H9 (cell line): Measurements from ENCODE around the gene TMEFF2. TPM values are rescaled to one million over a fixed set of nuclear protein-coding genes. Genes with fewer than 3 reads are reported as not detected.

Experiments used
- DNase-seq: peaks from one replicate; pipeline ENCODE4 v3.0.0-alpha.2; 2017
- H2AFZ ChIP-seq: one replicate; pipeline ENCODE4 v1.6.1; 2013; ENCODE audit warnings: mild to moderate bottlenecking, low read length, control low read depth, moderate library complexity
- H2AK5ac ChIP-seq: 2 replicates; pipeline ENCODE4 v1.6.1; 2013; ENCODE audit warnings: low read length, control low read depth, mixed read lengths; ENCODE audit not compliant: insufficient read length
- H2BK120ac ChIP-seq: one replicate; pipeline ENCODE4 v1.6.1; 2013; ENCODE audit warnings: low read depth, mild to moderate bottlenecking, low read length, control low read depth, inconsistent platforms; ENCODE audit not compliant: poor library complexity, severe bottlenecking
- H2BK12ac ChIP-seq: 2 replicates; pipeline ENCODE4 v1.6.1; 2013; ENCODE audit warnings: low read length, control low read depth, mixed read lengths, low read depth; ENCODE audit not compliant: insufficient read length
- H2BK15ac ChIP-seq: 2 replicates; pipeline ENCODE4 v1.6.1; 2013; ENCODE audit warnings: low read depth, low read length, control low read depth
- H2BK20ac ChIP-seq: one replicate; pipeline ENCODE4 v1.6.1; 2013; ENCODE audit warnings: low read depth, mild to moderate bottlenecking, low read length, control low read depth, inconsistent platforms; ENCODE audit not compliant: poor library complexity, severe bottlenecking
- H2BK5ac ChIP-seq: 2 replicates; pipeline ENCODE4 v1.6.1; 2013; ENCODE audit warnings: low read length, control low read depth, mixed read lengths; ENCODE audit not compliant: insufficient read length
- H3K14ac ChIP-seq: 2 replicates; pipeline ENCODE4 v1.6.1; 2013; ENCODE audit warnings: low read length, control low read depth; ENCODE audit not compliant: insufficient read depth
- H3K18ac ChIP-seq: 2 replicates; pipeline ENCODE4 v1.6.1; 2013; ENCODE audit warnings: low read depth, mild to moderate bottlenecking, mixed read lengths, low read length, control low read depth; ENCODE audit not compliant: insufficient read length
- H3K23ac ChIP-seq: 2 replicates; pipeline ENCODE4 v1.6.1; 2013; ENCODE audit warnings: low read length, control low read depth, mixed read lengths, low read depth; ENCODE audit not compliant: insufficient read length
- H3K23me2 ChIP-seq: 2 replicates; pipeline ENCODE4 v1.6.1; 2013; ENCODE audit warnings: low read depth, mild to moderate bottlenecking, mixed read lengths, low read length, control low read depth; ENCODE audit not compliant: insufficient read length, poor library complexity, severe bottlenecking
- H3K27ac ChIP-seq: 2 replicates; pipeline ENCODE4 v1.5.1; 2013; ENCODE audit warnings: low read length, control low read depth, mixed read lengths, low read depth; ENCODE audit not compliant: insufficient read length
- H3K27me3 ChIP-seq: 2 replicates; pipeline ENCODE4 v1.6.1; 2013; ENCODE audit warnings: low read length, control low read depth, inconsistent platforms; ENCODE audit not compliant: insufficient read depth
- H3K4ac ChIP-seq: 2 replicates; pipeline ENCODE4 v1.6.1; 2013; ENCODE audit warnings: low read depth, mild to moderate bottlenecking, control low read depth, inconsistent platforms, low read length, moderate library complexity
- H3K4me1 ChIP-seq: 2 replicates; pipeline ENCODE4 v1.6.1; 2013; ENCODE audit warnings: low read length, control low read depth, inconsistent platforms; ENCODE audit not compliant: insufficient read depth
- H3K4me2 ChIP-seq: 2 replicates; pipeline ENCODE4 v1.6.1; 2013; ENCODE audit warnings: low read length, control low read depth, mixed read lengths; ENCODE audit not compliant: insufficient read length, insufficient read depth
- H3K56ac ChIP-seq: 2 replicates; pipeline ENCODE4 v1.6.1; 2013; ENCODE audit warnings: low read depth, mild to moderate bottlenecking, mixed read lengths, low read length, control low read depth; ENCODE audit not compliant: insufficient read length
- H3K79me1 ChIP-seq: 2 replicates; pipeline ENCODE4 v1.6.1; 2013; ENCODE audit warnings: low read depth, mild to moderate bottlenecking, moderate library complexity, low read length, control low read depth, inconsistent platforms; ENCODE audit not compliant: insufficient read depth, poor library complexity, severe bottlenecking
- H3K79me2 ChIP-seq: 2 replicates; pipeline ENCODE4 v1.6.1; 2013; ENCODE audit warnings: low read length, control low read depth, inconsistent platforms; ENCODE audit not compliant: insufficient read depth
- H3K9ac ChIP-seq: 2 replicates; pipeline ENCODE4 v1.6.1; 2013; ENCODE audit warnings: low read length, control low read depth, mixed read lengths; ENCODE audit not compliant: insufficient read length; ENCODE audit errors: extremely low read depth
- H3K9me3 ChIP-seq: one replicate; pipeline ENCODE4 v1.6.1; 2013; ENCODE audit warnings: low read depth, low read length, inconsistent platforms; ENCODE audit not compliant: control insufficient read depth
- H3T11ph ChIP-seq: one replicate; pipeline ENCODE4 v1.6.1; 2013; ENCODE audit warnings: mild to moderate bottlenecking, low read length, control low read depth, inconsistent platforms
- H4K20me1 ChIP-seq: one replicate; pipeline ENCODE4 v1.6.1; 2013; ENCODE audit not compliant: control insufficient read depth, insufficient read length, insufficient read depth
- H4K5ac ChIP-seq: 2 replicates; pipeline ENCODE4 v1.6.1; 2013; ENCODE audit warnings: low read depth, mild to moderate bottlenecking, mixed read lengths, low read length, control low read depth; ENCODE audit not compliant: insufficient read length
- H4K8ac ChIP-seq: replicated peaks from 2 replicates; pipeline ENCODE4 v1.6.1; 2013; ENCODE audit warnings: low read length, control low read depth, mixed read lengths, low read depth; ENCODE audit not compliant: insufficient read length
- H4K91ac ChIP-seq: 2 replicates; pipeline ENCODE4 v1.6.1; 2013; ENCODE audit warnings: low read depth, mild to moderate bottlenecking, moderate library complexity, mixed read lengths, low read length, control low read depth; ENCODE audit not compliant: insufficient read length
- H3K27ac Mint-ChIP-seq, 3 experiments: 2 replicates in 2 of 3; 3 replicates in 1 of 3; pipeline ENCODE4 v1.8.0; 2020 to 2021; ENCODE audit warnings: mixed read lengths in 3 of 3, mild to moderate bottlenecking in 1 of 3, moderate library complexity in 1 of 3
- H3K27me3 Mint-ChIP-seq: 2 replicates; pipeline ENCODE4 v1.8.0; 2021; ENCODE audit warnings: low read depth, mild to moderate bottlenecking, moderate library complexity, mixed read lengths
- H3K36me3 Mint-ChIP-seq, 3 experiments: 2 replicates in 2 of 3; 3 replicates in 1 of 3; pipeline ENCODE4 v1.8.0; 2020 to 2021; ENCODE audit warnings: low read depth in 3 of 3, mixed read lengths in 3 of 3; ENCODE audit not compliant: insufficient read depth in 1 of 3
- H3K4me1 Mint-ChIP-seq, 2 experiments: 2 replicates each; pipeline ENCODE4 v1.8.0; 2020; ENCODE audit warnings: mixed read lengths in 2 of 2
- H3K4me3 Mint-ChIP-seq, 2 experiments: 2 replicates in 1 of 2; 3 replicates in 1 of 2; pipeline ENCODE4 v1.8.0; 2020 to 2021; ENCODE audit warnings: mild to moderate bottlenecking in 2 of 2, mixed read lengths in 2 of 2, moderate library complexity in 1 of 2
- H3K9me3 Mint-ChIP-seq, 2 experiments: 2 replicates in 1 of 2; 3 replicates in 1 of 2; pipeline ENCODE4 v1.8.0; 2020; ENCODE audit warnings: mild to moderate bottlenecking in 2 of 2, mixed read lengths in 2 of 2, moderate library complexity in 1 of 2
- WGBS: extraction: QIAGEN DNeasy Blood & Tissue Kit; methylation state at CpG from one replicate; pipeline ENCODE4 v1.1.7; 2013; ENCODE audit warnings: missing lambda C conversion rate, low lambda C conversion rate, mixed read lengths; ENCODE audit not compliant: insufficient read length; ENCODE audit errors: extremely low coverage; 5-methylcytosine and 5-hydroxymethylcytosine counted together
- total RNA-seq: library from RNA; stranded (reverse); gene quantifications from 2 replicates; pipeline ENCODE4 v1.2.1, GENCODE V29; 2021
- TF ChIP-seq, protein P1 (sequence below): fragments of 200-600 bp; sonication (generic); conservative IDR thresholded peaks from 3 replicates; pipeline ENCODE4 v1.8.0; 2021; ENCODE audit warnings: antibody characterized with exemption, mild to moderate bottlenecking

TMEFF2 gene
- total RNA-seq, 1 experiment from 2014 or later = 0.39 TPM

DNA sequence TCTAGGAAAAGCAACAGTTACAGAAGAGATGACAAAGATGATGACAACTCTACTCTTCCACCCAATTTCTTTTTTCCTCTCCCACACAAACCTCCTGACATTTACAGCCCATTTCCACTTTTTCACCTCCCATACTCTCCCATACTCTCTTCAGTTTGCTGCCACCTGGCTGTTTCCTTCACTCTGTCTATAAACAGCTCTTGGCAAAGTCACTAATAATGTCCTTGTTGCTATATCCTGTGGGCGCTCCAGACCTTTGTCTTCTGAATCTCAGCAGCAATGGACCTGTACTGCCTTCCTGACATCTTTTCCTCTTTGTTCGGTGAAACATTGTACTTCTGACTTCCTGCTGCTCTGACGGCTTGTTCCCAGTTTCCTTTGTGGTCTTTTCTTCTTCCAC lies 287.2 kb downstream of the TMEFF2 start:
- Histone ChIP-seq H3K18ac (no peak overlapping the region), H4K8ac (no peak overlapping the region), H3K4ac (no peak overlapping the region), H2BK120ac (no peak overlapping the region), H3K14ac (no peak overlapping the region), H3K4me2 (no peak overlapping the region), H3K4me1 (peaks cover 4% of the 10 kb centered on the region; the same call in 1 of the 2 replicates), H2AK5ac (no peak overlapping the region), H4K91ac (no peak overlapping the region), H2AFZ (no peak overlapping the region), H3K27ac (no peak overlapping the region), H2BK12ac (no peak overlapping the region), H3K79me1 (no peaks in the 10 kb centered on the region), H4K20me1 (no peaks in the 10 kb centered on the region), H2BK15ac (no peak overlapping the region), H3K27me3 (no peaks in the 10 kb centered on the region), H4K5ac (no peak overlapping the region), H3K79me2 (no peaks in the 10 kb centered on the region), H3K23ac (no peak overlapping the region), H3K9me3 (no peaks in the 10 kb centered on the region), H2BK20ac (no peak overlapping the region), H3K9ac (no peak overlapping the region), H3K56ac (no peak overlapping the region), H3K23me2 (no peaks in the 10 kb centered on the region), H2BK5ac (no peak overlapping the region), H3T11ph (no peak overlapping the region)
- DNase-seq = no peak
- Mint-ChIP-seq H3K27ac (no peak overlapping the region; a peak in 1 of 7 replicates), H3K36me3 (peaks cover 0 to 4% (median 3%) of the 10 kb centered on the region in 3 experiments; a peak in 2 of 7 replicates), H3K4me3 (no peak overlapping the region), H3K27me3 (no peaks in the 10 kb centered on the region), H3K4me1 (peaks cover 20 to 22% of the 10 kb centered on the region in 2 experiments), H3K9me3 (peaks cover 3 to 4% of the 10 kb centered on the region in 2 experiments; a peak in 4 of 5 replicates)
- TF ChIP-seq, protein P1, sequence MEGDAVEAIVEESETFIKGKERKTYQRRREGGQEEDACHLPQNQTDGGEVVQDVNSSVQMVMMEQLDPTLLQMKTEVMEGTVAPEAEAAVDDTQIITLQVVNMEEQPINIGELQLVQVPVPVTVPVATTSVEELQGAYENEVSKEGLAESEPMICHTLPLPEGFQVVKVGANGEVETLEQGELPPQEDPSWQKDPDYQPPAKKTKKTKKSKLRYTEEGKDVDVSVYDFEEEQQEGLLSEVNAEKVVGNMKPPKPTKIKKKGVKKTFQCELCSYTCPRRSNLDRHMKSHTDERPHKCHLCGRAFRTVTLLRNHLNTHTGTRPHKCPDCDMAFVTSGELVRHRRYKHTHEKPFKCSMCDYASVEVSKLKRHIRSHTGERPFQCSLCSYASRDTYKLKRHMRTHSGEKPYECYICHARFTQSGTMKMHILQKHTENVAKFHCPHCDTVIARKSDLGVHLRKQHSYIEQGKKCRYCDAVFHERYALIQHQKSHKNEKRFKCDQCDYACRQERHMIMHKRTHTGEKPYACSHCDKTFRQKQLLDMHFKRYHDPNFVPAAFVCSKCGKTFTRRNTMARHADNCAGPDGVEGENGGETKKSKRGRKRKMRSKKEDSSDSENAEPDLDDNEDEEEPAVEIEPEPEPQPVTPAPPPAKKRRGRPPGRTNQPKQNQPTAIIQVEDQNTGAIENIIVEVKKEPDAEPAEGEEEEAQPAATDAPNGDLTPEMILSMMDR = no peak
- no CpG with 5 or more reads among the region's 3 CpGs for WGBS
